ENCODE results near the gene NEB. TPM values are rescaled to one million over a fixed set of nuclear protein-coding genes. Genes with fewer than 3 reads are reported as not detected.

The NEB gene
- total RNA-seq, 1 experiment from 2014 or later = 0.11 TPM

- Histone ChIP-seq H3K9me2 (replicated peaks; ENCODE audit: low read length) (no peaks in the 10 kb centered on the region), H3K4me1 (ENCODE audit: insufficient read depth, low read length) (no peaks in the 10 kb centered on the region), H2AFZ (ENCODE audit: low read length) (no peak overlapping the region), H3K4me2 (ENCODE audit: low read length) (no peak overlapping the region), H3K36me3 (ENCODE audit: low read depth, low read length) (no peaks in the 10 kb centered on the region), H3K4me3 (ENCODE audit: low read length) (no peak overlapping the region), H3K9ac (ENCODE audit: low read length) (no peak overlapping the region), H3K27me3 (ENCODE audit: low read length) (peaks cover 29% of the 10 kb centered on the region), H3F3A (ENCODE audit: low read length, unreplicated experiment) (no peaks in the 10 kb centered on the region), H4K20me1 (ENCODE audit: low read length) (no peaks in the 10 kb centered on the region), H3K27ac (ENCODE audit: low read length) (no peak overlapping the region), H3K9me3 (ENCODE audit: low read length) (no peaks in the 10 kb centered on the region), H3K79me2 (ENCODE audit: low read length) (no peaks in the 10 kb centered on the region)
- ATAC-seq (no peak), DNase-seq (no peak)
- TF ChIP-seq EZH2phosphoT487 (IDR thresholded peaks at IDR 0.05; ENCODE audit: borderline replicate concordance, low read length) (no peak), EZH2 (IDR thresholded peaks at IDR 0.05; ENCODE audit: low read length, unreplicated experiment) (no peak), CTCF (conservative IDR thresholded peaks at IDR 0.05; ENCODE audit: low read depth, low read length) (no peak)
- CTCF ChIA-PET = no interaction called here
- intact Hi-C loops (cut with micrococcal nuclease) = no loop called here
- POLR2A ChIA-PET (ENCODE audit: unreplicated experiment) = interaction anchor here (0.6 kb wide), 1 partner anchor 121 kb away, joined by 5 read pairs; no protein-coding TSS in a partner anchor
- BruUV-seq (replicated peaks) = no TSS peak
Measured at GRCh38 chr2:151651274-151651673, 83.0 kb downstream of the NEB start.

- no TSS peak for BruUV-seq (replicated peaks)
- no peaks in the 10 kb centered on the region for H3K79me2 ChIP-seq (ENCODE audit: low read length)
- no peaks in the 10 kb centered on the region for H3K9me2 ChIP-seq (replicated peaks; ENCODE audit: low read length)
- no peaks in the 10 kb centered on the region for H3K9me3 ChIP-seq (ENCODE audit: low read length)
- no peaks in the 10 kb centered on the region for H3K4me1 ChIP-seq (ENCODE audit: insufficient read depth, low read length)
- H3F3A ChIP-seq (ENCODE audit: low read length, unreplicated experiment) = no peaks in the 10 kb centered on the region
- ChIA-PET POLR2A (ENCODE audit: unreplicated experiment) (interaction anchor here (0.6 kb wide), 1 partner anchor 122 kb away, joined by 5 read pairs; no protein-coding TSS in a partner anchor), CTCF (no interaction called here)
- TF ChIP-seq CTCF (conservative IDR thresholded peaks at IDR 0.05; ENCODE audit: low read depth, low read length) (no peak), EZH2phosphoT487 (IDR thresholded peaks at IDR 0.05; ENCODE audit: borderline replicate concordance, low read length) (no peak), EZH2 (IDR thresholded peaks at IDR 0.05; ENCODE audit: low read length, unreplicated experiment) (no peak)
- no peak overlapping the region for H3K4me3 ChIP-seq (ENCODE audit: low read length)
- ATAC-seq = no peak
- DNase-seq = no peak
- no peaks in the 10 kb centered on the region for H3K36me3 ChIP-seq (ENCODE audit: low read depth, low read length)
- peaks cover 36% of the 10 kb centered on the region for H3K27me3 ChIP-seq (ENCODE audit: low read length)
- no peak overlapping the region for H3K4me2 ChIP-seq (ENCODE audit: low read length)
- intact Hi-C loops (cut with micrococcal nuclease) = no loop called here
- no peak overlapping the region for H3K9ac ChIP-seq (ENCODE audit: low read length)
- no peak overlapping the region for H3K27ac ChIP-seq (ENCODE audit: low read length)
- no peak overlapping the region for H2AFZ ChIP-seq (ENCODE audit: low read length)
- H4K20me1 ChIP-seq (ENCODE audit: low read length) = no peaks in the 10 kb centered on the region
Measured at GRCh38 chr2:151650456-151650855, 83.8 kb downstream of the NEB start.

- CTCF ChIA-PET = no interaction called here
Measured at GRCh38 chr2:151649966-151650365, 84.3 kb downstream of the NEB start.

More at GRCh38 chr2:151649966-151650365, 84.3 kb downstream of the NEB start:
- Histone ChIP-seq H3K4me1 (ENCODE audit: insufficient read depth, low read length) (no peaks in the 10 kb centered on the region), H2AFZ (ENCODE audit: low read length) (no peak overlapping the region), H3K4me2 (ENCODE audit: low read length) (no peak overlapping the region), H3K79me2 (ENCODE audit: low read length) (no peaks in the 10 kb centered on the region), H3K27me3 (ENCODE audit: low read length) (peaks cover 39% of the 10 kb centered on the region), H4K20me1 (ENCODE audit: low read length) (no peaks in the 10 kb centered on the region), H3K9ac (ENCODE audit: low read length) (no peak overlapping the region), H3K9me2 (replicated peaks; ENCODE audit: low read length) (no peaks in the 10 kb centered on the region), H3K36me3 (ENCODE audit: low read depth, low read length) (no peaks in the 10 kb centered on the region), H3K4me3 (ENCODE audit: low read length) (no peak overlapping the region), H3K27ac (ENCODE audit: low read length) (no peak overlapping the region), H3K9me3 (ENCODE audit: low read length) (no peaks in the 10 kb centered on the region), H3F3A (ENCODE audit: low read length, unreplicated experiment) (no peaks in the 10 kb centered on the region)
- DNase-seq (no peak), ATAC-seq (no peak)
- no peak for TF ChIP-seq EZH2 (IDR thresholded peaks at IDR 0.05; ENCODE audit: low read length, unreplicated experiment)
- TF ChIP-seq CTCF (conservative IDR thresholded peaks at IDR 0.05; ENCODE audit: low read depth, low read length) = no peak
- no peak for TF ChIP-seq EZH2phosphoT487 (IDR thresholded peaks at IDR 0.05; ENCODE audit: borderline replicate concordance, low read length)
- POLR2A ChIA-PET (ENCODE audit: unreplicated experiment) = no interaction called here
- BruUV-seq (replicated peaks) = no TSS peak
- intact Hi-C loops (cut with micrococcal nuclease) = no loop called here
